Suprapubic skin (tissue), 4 donors: ENCODE data around the gene CACNA1G. TPM values are rescaled to one million over a fixed set of nuclear protein-coding genes. Genes with fewer than 3 reads are reported as not detected.
A peak's percentile ranks its signal among the peaks of the same experiment; 100 is the strongest.

Experiments
- DNase-seq, 2 donors: peaks; one replicate each; pipeline ENCODE4 v3.0.0-alpha.2; 2019; ENCODE audit warnings: low spot score in 2 of 2
- H3K27ac ChIP-seq: fragments of 200-600 bp; sonication (generic); one replicate; pipeline ENCODE4 v1.5.1; 2019
- H3K27me3 ChIP-seq: fragments of 200-600 bp; sonication (generic); one replicate; pipeline ENCODE4 v1.5.1; 2019
- H3K36me3 ChIP-seq: fragments of 200-600 bp; sonication (generic); one replicate; pipeline ENCODE4 v1.5.1; 2019
- H3K4me1 ChIP-seq: fragments of 200-600 bp; sonication (generic); one replicate; pipeline ENCODE4 v1.5.1; 2019
- H3K4me3 ChIP-seq: fragments of 200-600 bp; sonication (generic); one replicate; pipeline ENCODE4 v1.5.1; 2019; ENCODE audit warnings: mild to moderate bottlenecking
- H3K9me3 ChIP-seq: fragments of 200-600 bp; sonication (generic); one replicate; pipeline ENCODE4 v1.5.1; 2019
- CTCF ChIP-seq, 2 donors: fragments of 200-600 bp in 1 of 2; fragments of 450-650 bp in 1 of 2; sonication (generic) in 1 of 2; IDR thresholded peaks; one replicate each; pipeline ENCODE4 v1.5.1; 2016 to 2019; ENCODE audit warnings: antibody characterized with exemption in 2 of 2, mild to moderate bottlenecking in 1 of 2, moderate library complexity in 1 of 2
- EP300 ChIP-seq: sonication (generic); formaldehyde crosslinking; IDR thresholded peaks from one replicate; pipeline ENCODE4 v1.6.1; 2017; ENCODE audit warnings: antibody characterized with exemption
- POLR2A ChIP-seq, 2 donors: fragments of 450-650 bp; IDR thresholded peaks; one replicate each; pipeline ENCODE4 v1.6.1; 2017; ENCODE audit warnings: antibody characterized with exemption in 2 of 2, mild to moderate bottlenecking in 2 of 2, moderate library complexity in 2 of 2
- POLR2AphosphoS5 ChIP-seq, 3 donors: sonication (generic); formaldehyde crosslinking; IDR thresholded peaks; one replicate each; pipeline ENCODE4 v1.6.1; 2017; ENCODE audit warnings: antibody characterized with exemption in 3 of 3
- WGBS: methylation state at CpG from one replicate; pipeline ENCODE4 v1.1.5; 2018; 5-methylcytosine and 5-hydroxymethylcytosine counted together
- total RNA-seq, 4 donors: library from RNA; depleted of rRNA; stranded (reverse); fragments of >200 nt; gene quantifications; one replicate each; pipeline ENCODE4 v1.1.0, GENCODE V29; 2016

Gene CACNA1G
- total RNA-seq, 4 donors from 2014 or later, result 1.1 to 9.9 (median 2.7) TPM

DNA sequence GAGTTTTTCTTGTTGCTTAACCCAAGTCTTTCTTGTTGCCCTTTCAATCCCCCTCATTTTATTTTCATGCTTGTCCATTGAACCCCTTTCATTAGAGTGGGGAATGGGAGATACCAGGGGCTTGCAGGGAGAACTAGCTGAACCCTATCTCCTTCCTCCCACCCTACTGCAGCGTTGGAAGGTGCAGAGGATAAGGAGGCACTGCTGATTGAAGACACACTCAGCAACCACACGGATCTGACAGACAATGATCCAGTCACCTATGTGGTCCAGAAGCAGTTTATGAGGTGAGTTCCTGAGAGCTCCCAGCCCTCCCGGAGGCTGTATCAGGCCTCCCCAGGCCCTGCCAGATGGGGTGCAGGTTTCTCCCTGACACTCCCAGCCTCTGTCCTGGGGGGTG, 114.7 kb downstream of the CACNA1G start:
- H3K27ac ChIP-seq, result no peak overlapping the region
- H3K27me3 ChIP-seq, result no peaks in the 10 kb centered on the region
- H3K4me1 ChIP-seq, result peaks cover 13% of the 10 kb centered on the region
- H3K9me3 ChIP-seq, result no peaks in the 10 kb centered on the region
- no peak overlapping the region for H3K4me3 ChIP-seq
- DNase-seq, result no peak
- TF ChIP-seq EP300 (no peak), POLR2A (IDR thresholded peaks at IDR 0.05) (no peak), CTCF (IDR thresholded peaks at IDR 0.05) (no peak), POLR2AphosphoS5 (IDR thresholded peaks at IDR 0.05) (no peak)
- WGBS, result 75% methylated on average over 3 of the region's 3 CpGs
- peaks cover 3% of the 10 kb centered on the region for H3K36me3 ChIP-seq

- TF ChIP-seq CTCF (IDR thresholded peaks at IDR 0.05), result no peak
- TF ChIP-seq POLR2AphosphoS5 (IDR thresholded peaks at IDR 0.05), result no peak
- no peak for TF ChIP-seq POLR2A (IDR thresholded peaks at IDR 0.05)
- TF ChIP-seq EP300, result no peak
- Histone ChIP-seq H3K27me3 (no peaks in the 10 kb centered on the region), H3K9me3 (no peaks in the 10 kb centered on the region), H3K36me3 (peaks cover 3% of the 10 kb centered on the region), H3K4me3 (no peak overlapping the region), H3K4me1 (peaks cover 13% of the 10 kb centered on the region), H3K27ac (no peak overlapping the region)
- 84% methylated on average over 6 of the region's 7 CpGs for WGBS
- no peak for DNase-seq
These were observed 115.1 kb downstream of the CACNA1G start for GRCh38 chr17:50675627-50676026.

DNA sequence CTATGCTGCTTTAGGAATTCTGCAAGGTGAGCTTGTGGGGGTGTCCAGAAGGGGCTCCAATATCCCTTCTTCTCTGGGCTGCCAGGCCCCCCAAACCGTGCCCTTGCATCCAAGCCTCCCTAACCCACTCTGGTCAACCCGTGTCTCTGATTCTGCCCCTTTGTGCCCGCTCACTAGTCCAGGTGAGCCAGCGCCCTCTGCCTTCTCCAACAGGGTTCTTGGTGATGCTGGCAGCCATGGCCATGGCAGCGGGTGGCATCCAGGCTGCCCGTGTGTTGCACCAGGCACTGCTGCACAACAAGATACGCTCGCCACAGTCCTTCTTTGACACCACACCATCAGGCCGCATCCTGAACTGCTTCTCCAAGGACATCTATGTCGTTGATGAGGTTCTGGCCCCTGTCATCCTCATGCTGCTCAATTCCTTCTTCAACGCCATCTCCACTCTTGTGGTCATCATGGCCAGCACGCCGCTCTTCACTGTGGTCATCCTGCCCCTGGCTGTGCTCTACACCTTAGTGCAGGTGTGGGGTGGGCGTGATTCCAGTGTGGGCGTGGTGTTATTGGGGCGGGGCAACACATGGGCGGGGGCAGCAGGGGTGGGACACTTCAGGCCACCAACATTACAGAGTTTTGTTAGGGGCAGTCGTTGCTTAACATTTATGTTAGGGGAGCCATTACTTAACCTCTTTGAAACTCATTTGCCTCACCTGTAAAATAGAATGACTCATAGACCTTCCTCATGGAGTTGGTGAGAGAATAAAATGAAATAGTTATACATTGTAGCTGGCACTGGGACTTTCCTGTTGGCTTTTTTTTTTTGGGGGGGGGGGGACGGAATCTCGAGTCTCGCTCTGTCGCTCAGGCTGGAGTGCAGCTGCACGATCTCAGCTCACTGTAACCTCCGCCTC, 115.8 kb downstream of the CACNA1G start:
- peak in 1 of 2 donors; percentile 19 for DNase-seq
- H3K4me3 ChIP-seq, result no peak overlapping the region
- peaks cover 19% of the 10 kb centered on the region for H3K4me1 ChIP-seq
- 92% methylated on average over 24 of the region's 24 CpGs for WGBS
- H3K36me3 ChIP-seq, result peaks cover 3% of the 10 kb centered on the region
- no peaks in the 10 kb centered on the region for H3K27me3 ChIP-seq
- no peak overlapping the region for H3K27ac ChIP-seq
- TF ChIP-seq CTCF (IDR thresholded peaks at IDR 0.05) (no peak), POLR2AphosphoS5 (IDR thresholded peaks at IDR 0.05) (no peak), POLR2A (IDR thresholded peaks at IDR 0.05) (no peak), EP300 (no peak)
- no peaks in the 10 kb centered on the region for H3K9me3 ChIP-seq

Other genes with a start within 250 kb of the CACNA1G start
- 10 to 100 TPM; 36.9 to 61.3 (median 45.5) TPM for gene XYLT2, start 214.6 kb upstream of the CACNA1G start, total RNA-seq
- gene MRPL27, start 187.5 kb upstream of the CACNA1G start, total RNA-seq, result 10 to 100 TPM; 60.3 to 87.7 (median 65.3) TPM
- 1 to 10 TPM in 2 of 4 donors, under 1 TPM in 2; 0.39 to 2.5 (median 0.98) TPM for gene EME1, start 187.5 kb upstream of the CACNA1G start, total RNA-seq
- gene LRRC59, start 163.2 kb upstream of the CACNA1G start, total RNA-seq, result 10 to 100 TPM; 16.5 to 58.0 (median 39.0) TPM
- 100 to 1,000 TPM in 1 of 4 donors, 10 to 100 TPM in 3; 61.2 to 164 (median 69.8) TPM for gene ACSF2, start 134.5 kb upstream of the CACNA1G start, total RNA-seq
- gene CHAD, start 91.8 kb upstream of the CACNA1G start, total RNA-seq, result 10 to 100 TPM in 1 of 4 donors, 1 to 10 TPM in 3; 4.5 to 15.4 (median 7.2) TPM
- gene RSAD1, start 81.9 kb upstream of the CACNA1G start, total RNA-seq, result 10 to 100 TPM; 27.3 to 41.3 (median 30.1) TPM
- 1 to 10 TPM in 2 of 4 donors, under 1 TPM in 2; 0.42 to 4.6 (median 1.3) TPM for gene MYCBPAP, start 52.3 kb upstream of the CACNA1G start, total RNA-seq
- 100 to 1,000 TPM in 1 of 4 donors, 10 to 100 TPM in 3; 30.3 to 110 (median 78.5) TPM for gene EPN3, start 28.0 kb upstream of the CACNA1G start, total RNA-seq
- gene SPATA20, start 13.5 kb upstream of the CACNA1G start, total RNA-seq, result 10 to 100 TPM; 36.5 to 75.4 (median 50.9) TPM
- gene ABCC3, start 74.2 kb downstream of the CACNA1G start, total RNA-seq, result 100 to 1,000 TPM in 1 of 4 donors, 10 to 100 TPM in 3; 31.7 to 113 (median 36.2) TPM
- 10 to 100 TPM; 21.4 to 33.8 (median 26.6) TPM for gene ANKRD40, start 147.2 kb downstream of the CACNA1G start, total RNA-seq
- gene LUC7L3, start 158.9 kb downstream of the CACNA1G start, total RNA-seq, result 100 to 1,000 TPM in 1 of 4 donors, 10 to 100 TPM in 3; 31.5 to 267 (median 42.6) TPM
- not detected for gene ANKRD40CL, start 206.8 kb downstream of the CACNA1G start, total RNA-seq